HG03039 (cell line): Measurements from ENCODE around the gene DGAT2.
A peak's percentile ranks its signal among the peaks of the same experiment; 100 is the strongest.
"Not testable (repeated sequence)": the region's sequence is repeated elsewhere in the genome, so short reads cannot be mapped to it uniquely, and the experiment has no call there.

Experiments
- ATAC-seq: cut with Tn5 transposase; IDR thresholded peaks from one replicate; pipeline ENCODE4 v1.9.1; 2021; ENCODE audit warnings: mild to moderate bottlenecking, moderate library complexity; ENCODE audit not compliant: unreplicated experiment

DGAT2 gene, protein sequence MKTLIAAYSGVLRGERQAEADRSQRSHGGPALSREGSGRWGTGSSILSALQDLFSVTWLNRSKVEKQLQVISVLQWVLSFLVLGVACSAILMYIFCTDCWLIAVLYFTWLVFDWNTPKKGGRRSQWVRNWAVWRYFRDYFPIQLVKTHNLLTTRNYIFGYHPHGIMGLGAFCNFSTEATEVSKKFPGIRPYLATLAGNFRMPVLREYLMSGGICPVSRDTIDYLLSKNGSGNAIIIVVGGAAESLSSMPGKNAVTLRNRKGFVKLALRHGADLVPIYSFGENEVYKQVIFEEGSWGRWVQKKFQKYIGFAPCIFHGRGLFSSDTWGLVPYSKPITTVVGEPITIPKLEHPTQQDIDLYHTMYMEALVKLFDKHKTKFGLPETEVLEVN

GRCh38 chr11:75768112-75768908, at the start of gene DGAT2:
Gene DGAT2, plus strand, starts transcription at chr11:75768778. Its CDS starts 214 bp downstream, at chr11:75768992.
- peak; percentile 56 for ATAC-seq

- ATAC-seq = no peak
These were observed 49.0 kb upstream of the DGAT2 start for GRCh38 chr11:75719340-75720239.

DNA sequence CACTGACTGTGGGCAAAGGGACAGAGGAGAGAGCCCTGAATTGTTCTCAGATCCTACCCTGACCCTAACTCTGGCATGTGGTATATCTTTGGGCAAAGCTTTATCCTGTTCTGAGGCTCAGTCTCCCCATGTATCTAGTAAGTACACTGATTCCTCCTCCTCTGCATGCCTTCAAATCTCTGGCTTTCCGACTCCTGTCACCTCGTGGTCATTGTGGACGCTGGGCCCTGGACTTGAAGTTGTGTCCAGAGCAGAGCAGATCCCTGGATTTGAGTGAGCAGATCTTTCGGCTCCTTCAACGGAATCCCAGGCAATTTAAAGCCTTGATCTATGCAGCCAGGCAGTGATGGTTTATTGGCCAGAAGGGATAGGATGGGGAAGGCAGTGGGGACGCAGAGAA, 47.9 kb upstream of the DGAT2 start:
- no peak for ATAC-seq

- no peak for ATAC-seq
These were observed 46.5 kb upstream of the DGAT2 start for GRCh38 chr11:75721852-75722668.

- no peak for ATAC-seq
These were observed 45.9 kb upstream of the DGAT2 start for GRCh38 chr11:75722669-75723042.

DNA sequence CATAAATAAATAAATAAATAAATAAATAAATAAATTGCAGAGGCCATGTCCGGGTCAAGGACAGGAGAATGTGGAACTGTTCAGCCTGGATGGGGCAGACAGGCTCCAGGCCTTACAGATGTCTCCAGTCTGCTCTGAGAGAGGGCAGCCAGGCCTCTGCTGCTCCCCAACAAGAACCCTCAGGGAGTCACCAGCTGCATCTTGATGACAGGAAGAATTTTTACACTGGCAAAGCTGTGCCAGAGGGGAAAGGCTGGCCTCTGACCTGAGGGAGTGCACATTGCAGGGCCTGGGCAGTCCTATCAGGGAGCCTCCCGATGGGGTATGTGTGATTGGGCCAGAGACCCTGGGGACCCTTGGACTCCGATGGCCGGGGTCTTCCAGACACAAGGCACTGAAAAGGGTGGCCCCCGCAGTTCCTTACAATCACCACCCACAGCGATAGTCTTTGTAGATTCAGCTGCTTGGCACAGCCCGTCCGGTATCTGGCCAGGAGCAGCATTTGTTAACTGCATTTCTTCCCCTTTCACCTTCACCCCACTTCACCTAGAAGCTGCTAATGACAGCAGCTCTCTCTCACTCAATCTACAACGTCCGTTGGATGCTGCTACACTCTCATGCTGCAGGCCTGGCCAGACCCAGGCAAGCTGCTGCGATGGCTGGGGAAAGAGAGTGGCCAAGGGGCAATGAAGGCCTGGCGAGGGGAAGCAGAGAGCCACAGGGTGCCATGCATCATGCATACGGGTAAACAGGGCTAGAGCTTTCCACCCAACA, 42.8 kb upstream of the DGAT2 start:
- ATAC-seq = no peak

GRCh38 chr11:75728992-75729391, 39.6 kb upstream of the DGAT2 start:
- ATAC-seq = no peak

DNA sequence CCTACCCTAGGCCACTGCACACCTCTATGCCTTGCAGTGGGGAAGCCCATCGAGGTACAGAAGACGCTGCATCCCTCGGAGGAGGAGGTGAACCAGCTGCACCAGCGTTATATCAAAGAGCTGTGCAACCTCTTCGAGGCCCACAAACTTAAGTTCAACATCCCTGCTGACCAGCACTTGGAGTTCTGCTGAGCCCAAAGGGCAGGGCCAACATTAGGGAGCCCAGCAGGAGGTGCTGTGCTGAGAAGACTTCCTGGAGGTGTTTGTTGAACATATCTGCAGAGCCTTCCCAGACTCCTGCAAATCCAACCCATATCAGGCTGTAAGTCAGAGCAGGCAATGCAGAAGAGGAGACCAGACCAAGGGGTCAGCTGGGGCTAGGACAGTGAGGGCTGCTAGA, 37.5 kb upstream of the DGAT2 start:
- no peak for ATAC-seq

DNA sequence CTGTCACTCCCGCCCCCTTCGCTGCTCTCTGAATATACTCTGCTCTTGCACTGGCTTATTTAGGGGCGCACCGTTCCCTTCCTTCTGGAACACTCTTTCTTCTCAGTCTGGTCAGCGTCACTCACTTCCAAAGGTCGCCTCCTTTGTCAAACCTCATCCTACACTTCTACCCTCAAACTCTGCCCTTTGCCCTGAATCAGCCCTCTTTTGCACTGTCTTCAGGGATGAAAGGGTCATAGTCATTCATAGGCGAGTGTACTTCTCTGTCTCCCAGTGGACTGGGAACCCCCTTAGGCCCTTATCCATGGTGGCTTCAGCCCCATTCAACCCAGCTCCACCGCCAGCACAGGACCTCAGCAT, 35.5 kb upstream of the DGAT2 start:
- no peak for ATAC-seq

DNA sequence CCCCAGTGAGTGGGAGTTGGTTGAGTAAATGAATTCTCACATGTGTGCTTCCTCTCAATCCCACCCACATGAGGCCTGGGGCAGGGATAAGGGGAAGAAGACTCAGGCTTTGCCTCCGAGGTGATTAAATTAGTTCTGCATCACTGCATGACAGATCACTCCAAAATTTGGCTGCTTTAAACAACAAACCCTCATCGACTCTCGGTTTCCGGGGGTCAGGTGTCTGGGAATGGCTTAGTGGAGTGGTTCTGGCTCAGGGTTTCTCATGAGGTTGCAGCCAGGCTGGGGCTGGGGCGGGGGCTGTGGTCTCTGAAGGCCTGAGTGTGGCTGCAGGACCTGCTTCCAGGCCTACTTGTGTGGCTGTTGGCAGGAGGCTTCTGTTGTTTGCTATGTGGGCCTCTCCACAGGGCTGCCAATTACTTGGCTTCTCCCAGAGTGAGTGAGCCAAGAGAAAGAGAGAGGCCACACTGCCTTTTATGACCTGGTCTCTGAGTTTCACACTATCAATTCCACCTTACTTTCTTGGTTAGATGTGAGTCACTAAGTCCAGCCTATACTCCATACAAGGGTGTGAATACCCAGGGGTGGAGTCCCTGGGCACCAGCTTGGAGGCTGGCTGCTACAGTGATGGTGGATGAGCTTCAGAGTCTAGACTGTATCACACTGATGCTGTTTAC, 35.0 kb upstream of the DGAT2 start:
- no peak for ATAC-seq

DNA sequence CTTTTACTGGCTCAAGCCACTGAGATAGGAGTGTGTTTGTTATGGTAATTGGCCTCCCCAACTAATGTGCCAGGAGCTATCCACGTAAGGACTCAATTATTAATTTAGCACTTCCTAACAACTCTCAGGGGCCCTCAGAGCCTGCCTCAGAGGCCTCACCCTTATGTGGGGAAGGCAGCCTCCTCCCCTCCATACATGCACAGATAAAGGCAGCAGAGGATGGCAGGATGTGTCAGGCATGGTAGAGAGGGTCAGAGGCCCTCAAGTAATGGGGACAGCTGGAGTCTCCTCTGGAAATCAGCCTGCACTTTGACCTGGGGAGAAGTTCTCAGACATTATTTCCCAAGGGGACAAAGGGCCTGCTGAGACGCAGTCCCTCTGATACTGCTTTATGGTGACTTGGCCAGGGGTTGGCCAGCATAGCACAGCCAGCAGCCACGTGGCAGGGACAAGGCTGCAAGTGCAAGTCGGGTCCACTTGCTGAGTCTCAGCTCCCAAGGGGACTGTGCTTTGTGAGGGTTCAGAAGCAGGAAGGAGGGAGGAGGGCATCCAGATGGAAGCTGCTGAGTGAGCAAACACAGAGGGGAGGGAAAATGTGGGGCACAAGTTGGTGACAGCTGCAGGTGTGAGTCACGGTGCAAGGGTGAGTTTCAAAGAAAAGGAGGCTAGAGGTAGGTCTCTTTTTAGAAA, 33.9 kb upstream of the DGAT2 start:
- no peak for ATAC-seq

DNA sequence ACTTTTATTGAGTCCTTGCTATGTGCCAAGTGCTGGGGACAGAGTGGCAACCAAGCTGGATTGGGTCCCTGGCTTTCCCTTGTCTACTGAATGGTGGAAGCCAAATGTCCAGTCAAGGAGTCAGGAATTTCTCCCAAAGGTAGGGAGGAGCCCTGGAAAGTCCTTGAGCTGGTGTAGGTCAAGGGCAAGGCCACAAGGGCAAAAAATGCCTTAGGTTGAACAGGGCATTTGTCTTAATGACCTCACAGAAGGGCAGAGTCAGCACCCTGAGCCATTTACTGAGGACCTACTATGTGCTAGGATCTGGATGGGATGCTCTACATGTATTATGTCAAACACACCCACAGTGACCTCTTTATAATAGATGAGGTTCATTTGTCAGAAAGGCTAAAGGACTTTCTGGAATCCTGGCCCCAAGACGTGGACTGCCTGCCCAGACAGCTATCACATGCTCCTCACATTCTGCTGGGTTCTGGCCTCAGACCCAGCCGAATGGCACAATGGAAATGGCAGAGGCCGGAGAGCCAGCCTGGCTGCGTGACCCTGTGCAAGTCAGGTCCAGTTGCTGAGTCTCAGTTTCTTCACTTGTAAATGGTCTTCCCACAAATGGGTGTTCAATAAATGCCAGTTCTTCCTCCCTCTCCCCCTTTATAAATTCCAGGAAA, 33.3 kb upstream of the DGAT2 start:
- ATAC-seq = no peak

- no peak for ATAC-seq
These were observed 31.3 kb upstream of the DGAT2 start for GRCh38 chr11:75737314-75737713.

DNA sequence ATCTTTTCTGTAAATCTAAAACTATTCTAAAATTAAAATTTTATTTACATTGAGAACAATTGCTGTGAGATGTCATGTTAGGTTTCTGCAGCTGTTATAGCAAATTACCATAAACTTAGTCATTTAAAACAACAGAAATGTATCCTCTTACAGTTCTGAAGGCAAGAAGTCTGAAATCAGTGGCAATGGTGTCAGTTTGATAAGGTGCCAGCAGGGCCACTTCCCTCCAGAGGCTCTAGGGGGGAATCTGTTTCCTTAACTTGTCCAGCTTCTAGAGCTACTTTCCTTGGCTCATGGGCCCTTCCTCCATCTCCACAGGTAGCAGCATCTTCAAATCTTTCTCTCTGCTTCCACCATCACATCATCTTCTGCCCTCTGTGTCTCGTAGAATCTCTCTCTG, 27.9 kb upstream of the DGAT2 start:
- ATAC-seq = no peak

- ATAC-seq = not testable (repeated sequence)
These were observed 25.4 kb upstream of the DGAT2 start for GRCh38 chr11:75743159-75743558.

GRCh38 chr11:75743711-75744563, 24.6 kb upstream of the DGAT2 start:
- ATAC-seq = no peak

GRCh38 chr11:75745807-75746206, 22.8 kb upstream of the DGAT2 start:
- ATAC-seq = no peak
